K562 (cell line): ENCODE results near the gene DHRS13. TPM values are rescaled to one million over a fixed set of nuclear protein-coding genes. Genes with fewer than 3 reads are reported as not detected.

Source experiments
- FOXP1 ChIP-seq: sonication (generic); formaldehyde crosslinking; IDR thresholded peaks from 2 replicates; pipeline ENCODE4 v1.8.0; 2022; ENCODE audit warnings: mild to moderate bottlenecking, missing genetic modification reagents
- HEY1 ChIP-seq: fragments of 250-450 bp; sonication (Bioruptor Pico); IDR thresholded peaks from 2 replicates; pipeline ENCODE4 v1.5.0; 2020; ENCODE audit warnings: mild to moderate bottlenecking, moderate library complexity, borderline replicate concordance
- HNRNPH1 ChIP-seq: fragments of 200-400 bp; formaldehyde crosslinking; optimal IDR thresholded peaks from 2 replicates; pipeline ENCODE3; 2017; ENCODE audit warnings: low read depth, mild to moderate bottlenecking, low read length, moderate library complexity
- HNRNPUL1 ChIP-seq: fragments of 200-400 bp; formaldehyde crosslinking; IDR thresholded peaks from 2 replicates; pipeline ENCODE4 v1.6.1; 2017; ENCODE audit warnings: low read length
- LCOR ChIP-seq: sonication (generic); formaldehyde crosslinking; IDR thresholded peaks from 2 replicates; pipeline ENCODE4 v1.8.0; 2022; ENCODE audit warnings: mild to moderate bottlenecking, missing genetic modification reagents
- MAFK ChIP-seq: IDR thresholded peaks from 2 replicates; pipeline ENCODE4 v1.6.1; 2011; ENCODE audit warnings: low read length, improper control_type of control experiment
- SLC30A9 ChIP-seq: fragments of 250-450 bp; sonication (Bioruptor Pico); IDR thresholded peaks from 2 replicates; pipeline ENCODE4 v1.8.0; 2022; ENCODE audit warnings: mild to moderate bottlenecking, moderate library complexity
- SMAD1 ChIP-seq: fragments of 150-350 bp; IDR thresholded peaks from 2 replicates; pipeline ENCODE4 v1.6.1; 2014; ENCODE audit warnings: low read length, low read depth; ENCODE audit not compliant: partially characterized antibody
- ZKSCAN3 ChIP-seq: fragments of 250-450 bp; sonication (Bioruptor Pico); IDR thresholded peaks from 2 replicates; pipeline ENCODE4 v1.4.0; 2020
- ZNF232 ChIP-seq: sonication (generic); formaldehyde crosslinking; IDR thresholded peaks from 2 replicates; pipeline ENCODE4 v1.8.0; 2022; ENCODE audit warnings: mild to moderate bottlenecking, missing genetic modification reagents
- ZNF253 ChIP-seq: fragments of 250-450 bp; sonication (Bioruptor Pico); conservative IDR thresholded peaks from 2 replicates; pipeline ENCODE4 v1.6.1; 2021; ENCODE audit warnings: mild to moderate bottlenecking
- ZNF354B ChIP-seq: fragments of 250-450 bp; sonication (Bioruptor Pico); IDR thresholded peaks from 2 replicates; pipeline ENCODE4 v1.4.0; 2020
- ZNF511 ChIP-seq: sonication (generic); formaldehyde crosslinking; IDR thresholded peaks from 2 replicates; pipeline ENCODE4 v1.8.0; 2022; ENCODE audit warnings: mild to moderate bottlenecking, missing genetic modification reagents
- ZNF644 ChIP-seq: fragments of 200-800 bp; sonication (Bioruptor generic); IDR thresholded peaks from 2 replicates; pipeline ENCODE4 v1.6.1; 2016; ENCODE audit warnings: low read depth, missing genetic modification characterization, missing compliant biosample characterization
- ZNF696 ChIP-seq: fragments of 250-450 bp; sonication (Bioruptor Pico); conservative IDR thresholded peaks from 2 replicates; pipeline ENCODE4 v1.4.0; 2020; ENCODE audit warnings: mild to moderate bottlenecking, moderate library complexity
- ZNF764 ChIP-seq: fragments of 250-450 bp; sonication (Bioruptor Pico); IDR thresholded peaks from 2 replicates; pipeline ENCODE4 v1.4.0; 2020; ENCODE audit warnings: low read depth, mild to moderate bottlenecking, moderate library complexity
- polyA plus RNA-seq, 8 experiments: library from polyadenylated mRNA; depleted of rRNA in 4 of 8; stranded (reverse) in 5 of 8; unstranded in 3 of 8; fragments of >200 nt; fragmentation: Nextera tagmentation in 2 of 8; fragmentation: Illumina TruSeq in 1 of 8; extraction: Ambion mirVana in 2 of 8; extraction: Trizol in 1 of 8; gene quantifications; 2 replicates each; pipeline versions ENCODE4 v1.2.1 to v1.2.3, GENCODE V29; 2011 to 2014; ENCODE audit warnings: inconsistent platforms in 1 of 8, missing spikeins in 1 of 8
- total RNA-seq, 7 experiments: library from RNA; depleted of rRNA in 6 of 7; stranded (reverse); fragments of >200 nt in 6 of 7; fragmentation: Illumina TruSeq in 2 of 7; extraction: Trizol in 2 of 7; gene quantifications; 2 replicates each; pipeline versions ENCODE4 v1.2.1 to v1.2.3, GENCODE V29; 2011 to 2021; ENCODE audit warnings: low replicate concordance in 1 of 7
- TF ChIP-seq, protein P1 (sequence below): fragments of 200-600 bp; sonication (generic); IDR thresholded peaks from one replicate; pipeline ENCODE4 v1.6.1; 2012; ENCODE audit warnings: mild to moderate bottlenecking, low read depth, low read length, inconsistent platforms

DHRS13 gene
- total and polyA plus RNA-seq, 9 of the 15 experiments (the other 6 are each of a cell fraction or from before 2014, with no cell fraction given): 0.32 to 52.3 (median 34.3) TPM; not detected in 1

- TF ChIP-seq, protein P1, sequence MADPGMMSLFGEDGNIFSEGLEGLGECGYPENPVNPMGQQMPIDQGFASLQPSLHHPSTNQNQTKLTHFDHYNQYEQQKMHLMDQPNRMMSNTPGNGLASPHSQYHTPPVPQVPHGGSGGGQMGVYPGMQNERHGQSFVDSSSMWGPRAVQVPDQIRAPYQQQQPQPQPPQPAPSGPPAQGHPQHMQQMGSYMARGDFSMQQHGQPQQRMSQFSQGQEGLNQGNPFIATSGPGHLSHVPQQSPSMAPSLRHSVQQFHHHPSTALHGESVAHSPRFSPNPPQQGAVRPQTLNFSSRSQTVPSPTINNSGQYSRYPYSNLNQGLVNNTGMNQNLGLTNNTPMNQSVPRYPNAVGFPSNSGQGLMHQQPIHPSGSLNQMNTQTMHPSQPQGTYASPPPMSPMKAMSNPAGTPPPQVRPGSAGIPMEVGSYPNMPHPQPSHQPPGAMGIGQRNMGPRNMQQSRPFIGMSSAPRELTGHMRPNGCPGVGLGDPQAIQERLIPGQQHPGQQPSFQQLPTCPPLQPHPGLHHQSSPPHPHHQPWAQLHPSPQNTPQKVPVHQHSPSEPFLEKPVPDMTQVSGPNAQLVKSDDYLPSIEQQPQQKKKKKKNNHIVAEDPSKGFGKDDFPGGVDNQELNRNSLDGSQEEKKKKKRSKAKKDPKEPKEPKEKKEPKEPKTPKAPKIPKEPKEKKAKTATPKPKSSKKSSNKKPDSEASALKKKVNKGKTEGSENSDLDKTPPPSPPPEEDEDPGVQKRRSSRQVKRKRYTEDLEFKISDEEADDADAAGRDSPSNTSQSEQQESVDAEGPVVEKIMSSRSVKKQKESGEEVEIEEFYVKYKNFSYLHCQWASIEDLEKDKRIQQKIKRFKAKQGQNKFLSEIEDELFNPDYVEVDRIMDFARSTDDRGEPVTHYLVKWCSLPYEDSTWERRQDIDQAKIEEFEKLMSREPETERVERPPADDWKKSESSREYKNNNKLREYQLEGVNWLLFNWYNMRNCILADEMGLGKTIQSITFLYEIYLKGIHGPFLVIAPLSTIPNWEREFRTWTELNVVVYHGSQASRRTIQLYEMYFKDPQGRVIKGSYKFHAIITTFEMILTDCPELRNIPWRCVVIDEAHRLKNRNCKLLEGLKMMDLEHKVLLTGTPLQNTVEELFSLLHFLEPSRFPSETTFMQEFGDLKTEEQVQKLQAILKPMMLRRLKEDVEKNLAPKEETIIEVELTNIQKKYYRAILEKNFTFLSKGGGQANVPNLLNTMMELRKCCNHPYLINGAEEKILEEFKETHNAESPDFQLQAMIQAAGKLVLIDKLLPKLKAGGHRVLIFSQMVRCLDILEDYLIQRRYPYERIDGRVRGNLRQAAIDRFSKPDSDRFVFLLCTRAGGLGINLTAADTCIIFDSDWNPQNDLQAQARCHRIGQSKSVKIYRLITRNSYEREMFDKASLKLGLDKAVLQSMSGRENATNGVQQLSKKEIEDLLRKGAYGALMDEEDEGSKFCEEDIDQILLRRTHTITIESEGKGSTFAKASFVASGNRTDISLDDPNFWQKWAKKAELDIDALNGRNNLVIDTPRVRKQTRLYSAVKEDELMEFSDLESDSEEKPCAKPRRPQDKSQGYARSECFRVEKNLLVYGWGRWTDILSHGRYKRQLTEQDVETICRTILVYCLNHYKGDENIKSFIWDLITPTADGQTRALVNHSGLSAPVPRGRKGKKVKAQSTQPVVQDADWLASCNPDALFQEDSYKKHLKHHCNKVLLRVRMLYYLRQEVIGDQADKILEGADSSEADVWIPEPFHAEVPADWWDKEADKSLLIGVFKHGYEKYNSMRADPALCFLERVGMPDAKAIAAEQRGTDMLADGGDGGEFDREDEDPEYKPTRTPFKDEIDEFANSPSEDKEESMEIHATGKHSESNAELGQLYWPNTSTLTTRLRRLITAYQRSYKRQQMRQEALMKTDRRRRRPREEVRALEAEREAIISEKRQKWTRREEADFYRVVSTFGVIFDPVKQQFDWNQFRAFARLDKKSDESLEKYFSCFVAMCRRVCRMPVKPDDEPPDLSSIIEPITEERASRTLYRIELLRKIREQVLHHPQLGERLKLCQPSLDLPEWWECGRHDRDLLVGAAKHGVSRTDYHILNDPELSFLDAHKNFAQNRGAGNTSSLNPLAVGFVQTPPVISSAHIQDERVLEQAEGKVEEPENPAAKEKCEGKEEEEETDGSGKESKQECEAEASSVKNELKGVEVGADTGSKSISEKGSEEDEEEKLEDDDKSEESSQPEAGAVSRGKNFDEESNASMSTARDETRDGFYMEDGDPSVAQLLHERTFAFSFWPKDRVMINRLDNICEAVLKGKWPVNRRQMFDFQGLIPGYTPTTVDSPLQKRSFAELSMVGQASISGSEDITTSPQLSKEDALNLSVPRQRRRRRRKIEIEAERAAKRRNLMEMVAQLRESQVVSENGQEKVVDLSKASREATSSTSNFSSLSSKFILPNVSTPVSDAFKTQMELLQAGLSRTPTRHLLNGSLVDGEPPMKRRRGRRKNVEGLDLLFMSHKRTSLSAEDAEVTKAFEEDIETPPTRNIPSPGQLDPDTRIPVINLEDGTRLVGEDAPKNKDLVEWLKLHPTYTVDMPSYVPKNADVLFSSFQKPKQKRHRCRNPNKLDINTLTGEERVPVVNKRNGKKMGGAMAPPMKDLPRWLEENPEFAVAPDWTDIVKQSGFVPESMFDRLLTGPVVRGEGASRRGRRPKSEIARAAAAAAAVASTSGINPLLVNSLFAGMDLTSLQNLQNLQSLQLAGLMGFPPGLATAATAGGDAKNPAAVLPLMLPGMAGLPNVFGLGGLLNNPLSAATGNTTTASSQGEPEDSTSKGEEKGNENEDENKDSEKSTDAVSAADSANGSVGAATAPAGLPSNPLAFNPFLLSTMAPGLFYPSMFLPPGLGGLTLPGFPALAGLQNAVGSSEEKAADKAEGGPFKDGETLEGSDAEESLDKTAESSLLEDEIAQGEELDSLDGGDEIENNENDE: no peak
- TF ChIP-seq ZNF253: no peak
- no peak for TF ChIP-seq ZNF696 (CRISPR knock-in tag)
- peak; percentile 96 for TF ChIP-seq LCOR (CRISPR knock-in tag)
- TF ChIP-seq ZNF232 (CRISPR knock-in tag): no peak
- no peak for TF ChIP-seq MAFK
- no peak for TF ChIP-seq HNRNPUL1
- peak; percentile 70 for TF ChIP-seq SMAD1
- no peak for TF ChIP-seq ZNF354B (CRISPR knock-in tag)
- TF ChIP-seq HNRNPH1: no peak
- no peak for TF ChIP-seq ZKSCAN3
- no peak for TF ChIP-seq HEY1 (CRISPR knock-in tag)
- TF ChIP-seq FOXP1 (CRISPR knock-in tag): peak; percentile 46; the same call in 1 of the 2 replicates
- TF ChIP-seq ZNF644 (tag): 0 out of 2 replicates have a peak, but pooled peaks have one; percentile 53
- no peak for TF ChIP-seq ZNF764 (CRISPR knock-in tag)
- TF ChIP-seq ZNF511 (CRISPR knock-in tag): 0 out of 2 replicates have a peak, but pooled peaks have one; percentile 40
- TF ChIP-seq SLC30A9 (CRISPR knock-in tag): no peak
Observed at GRCh38 chr17:28854457-28855335, 48.2 kb downstream of the DHRS13 start, which contains the start of gene ERAL1 (continued).
